HepG2 (cell line): ENCODE data around the gene CIBAR2. TPM values are rescaled to one million over a fixed set of nuclear protein-coding genes. Genes with fewer than 3 reads are reported as not detected.

Source experiments
- ARHGAP35 ChIP-seq: sonication (generic); formaldehyde crosslinking; IDR thresholded peaks from 2 replicates; pipeline ENCODE4 v1.9.0; 2022; ENCODE audit warnings: mild to moderate bottlenecking, inconsistent platforms, moderate library complexity, missing genetic modification reagents, borderline replicate concordance
- EHMT2 ChIP-seq: fragments of 200-600 bp; sonication (generic); IDR thresholded peaks from 2 replicates; pipeline ENCODE4 v1.7.0; 2017; ENCODE audit warnings: antibody characterized with exemption, low read depth, low read length, borderline replicate concordance
- GLI4 ChIP-seq: sonication (generic); formaldehyde crosslinking; IDR thresholded peaks from 2 replicates; pipeline ENCODE4 v1.5.1; 2020; ENCODE audit warnings: missing genetic modification reagents, mild to moderate bottlenecking, moderate library complexity, borderline replicate concordance
- MXI1 ChIP-seq: IDR thresholded peaks from 3 replicates; pipeline ENCODE4 v1.6.1; 2012; ENCODE audit warnings: low read depth, low read length, inconsistent platforms, borderline replicate concordance
- PHB2 ChIP-seq: fragments of 450-650 bp; IDR thresholded peaks from 2 replicates; pipeline ENCODE4 v1.6.1; 2018; ENCODE audit not compliant: partially characterized antibody
- TAF1 ChIP-seq: sonication (generic); formaldehyde crosslinking; IDR thresholded peaks from 2 replicates; pipeline ENCODE4 v1.4.0; 2020; ENCODE audit warnings: missing genetic modification reagents
- TCF12 ChIP-seq, 2 experiments: fragments of 450-650 bp in 1 of 2; sonication (generic) in 1 of 2; formaldehyde crosslinking in 1 of 2; IDR thresholded peaks; 2 replicates each; pipeline versions ENCODE4 v1.6.1 to v1.8.0; 2017 to 2022; ENCODE audit warnings: antibody characterized with exemption in 1 of 2, mild to moderate bottlenecking in 1 of 2, missing genetic modification reagents in 1 of 2, moderate library complexity in 1 of 2
- ZFAT ChIP-seq: sonication (generic); formaldehyde crosslinking; conservative IDR thresholded peaks from 2 replicates; pipeline ENCODE4 v1.8.1; 2023; ENCODE audit warnings: missing genetic modification reagents, inconsistent platforms
- ZNF12 ChIP-seq: sonication (generic); formaldehyde crosslinking; IDR thresholded peaks from 2 replicates; pipeline ENCODE4 v1.5.0; 2020; ENCODE audit warnings: missing genetic modification reagents
- ZNF17 ChIP-seq: sonication (generic); formaldehyde crosslinking; IDR thresholded peaks from 2 replicates; pipeline ENCODE4 v1.5.0; 2020; ENCODE audit warnings: mild to moderate bottlenecking, missing genetic modification reagents
- ZNF354B ChIP-seq: sonication (generic); formaldehyde crosslinking; IDR thresholded peaks from 2 replicates; pipeline ENCODE4 v1.8.0; 2022; ENCODE audit warnings: mild to moderate bottlenecking, missing genetic modification reagents
- ZNF432 ChIP-seq: sonication (generic); formaldehyde crosslinking; IDR thresholded peaks from 2 replicates; pipeline ENCODE4 v1.5.0; 2020; ENCODE audit warnings: missing genetic modification reagents, mild to moderate bottlenecking, borderline replicate concordance
- ZNF446 ChIP-seq: sonication (generic); formaldehyde crosslinking; IDR thresholded peaks from 2 replicates; pipeline ENCODE4 v1.5.0; 2020; ENCODE audit warnings: mild to moderate bottlenecking, missing genetic modification reagents
- ZNF550 ChIP-seq: sonication (generic); formaldehyde crosslinking; IDR thresholded peaks from 2 replicates; pipeline ENCODE4 v1.4.0; 2020; ENCODE audit warnings: mild to moderate bottlenecking, missing genetic modification reagents, borderline replicate concordance
- ZNF552 ChIP-seq: sonication (generic); formaldehyde crosslinking; IDR thresholded peaks from 2 replicates; pipeline ENCODE4 v1.9.0; 2022; ENCODE audit warnings: missing genetic modification reagents, mild to moderate bottlenecking, borderline replicate concordance
- ZNF557 ChIP-seq: sonication (generic); formaldehyde crosslinking; IDR thresholded peaks from 2 replicates; pipeline ENCODE4 v1.4.0; 2020; ENCODE audit warnings: missing genetic modification reagents
- ZNF652 ChIP-seq: IDR thresholded peaks from 2 replicates; pipeline ENCODE4 v1.6.1; 2016; ENCODE audit warnings: low read depth, borderline replicate concordance
- ZNF703 ChIP-seq: sonication (generic); formaldehyde crosslinking; IDR thresholded peaks from 2 replicates; pipeline ENCODE4 v1.5.1; 2020; ENCODE audit warnings: missing genetic modification reagents, mild to moderate bottlenecking, moderate library complexity, borderline replicate concordance
- ZSCAN5A ChIP-seq: sonication (generic); formaldehyde crosslinking; IDR thresholded peaks from 2 replicates; pipeline ENCODE4 v1.8.0; 2022; ENCODE audit warnings: mild to moderate bottlenecking, missing genetic modification reagents, borderline replicate concordance
- polyA plus RNA-seq, 8 experiments: library from polyadenylated mRNA; depleted of rRNA in 3 of 8; stranded (reverse) in 7 of 8; unstranded in 1 of 8; fragments of >200 nt; fragmentation: Illumina TruSeq in 4 of 8; extraction: Trizol in 4 of 8; gene quantifications; 2 replicates each; pipeline versions ENCODE4 v1.2.1 to v1.2.3, GENCODE V29; 2011 to 2016; ENCODE audit warnings: low read depth in 4 of 8, missing spikeins in 1 of 8, mixed read lengths in 1 of 8; ENCODE audit not compliant: insufficient read depth in 1 of 8
- total RNA-seq, 5 experiments: library from RNA; depleted of rRNA; stranded (reverse); fragments of >200 nt; fragmentation: Illumina TruSeq; extraction: Trizol; gene quantifications; 2 replicates each; pipeline ENCODE4 v1.2.3, GENCODE V29; 2016; ENCODE audit warnings: low read depth in 1 of 5
- TF ChIP-seq, protein P1 (sequence below): sonication (generic); formaldehyde crosslinking; IDR thresholded peaks from 2 replicates; pipeline ENCODE4 v1.4.0; 2020; ENCODE audit warnings: missing genetic modification reagents
- TF ChIP-seq, protein P2 (sequence below): fragments of 450-650 bp; IDR thresholded peaks from 2 replicates; pipeline ENCODE4 v1.6.1; 2017; ENCODE audit warnings: mild to moderate bottlenecking
- TF ChIP-seq, protein P3 (sequence below): sonication (generic); formaldehyde crosslinking; IDR thresholded peaks from 2 replicates; pipeline ENCODE4 v1.9.0; 2021; ENCODE audit warnings: missing genetic modification reagents, mild to moderate bottlenecking, borderline replicate concordance

CIBAR2 gene
- total and polyA plus RNA-seq, 2 of the 13 experiments (the other 11 are each of a cell fraction or from before 2014, with no cell fraction given), result not detected

- TF ChIP-seq ZNF432 (CRISPR knock-in tag) (no peak), PHB2 (no peak), ZFAT (no peak), MXI1 (peak; percentile 73; the same call in 1 of the 3 replicates), ZNF652 (peak; percentile 59; the same call in 1 of the 2 replicates), ZNF17 (CRISPR knock-in tag) (no peak), TCF12 (IDR thresholded peaks at IDR 0.05) (no peak), TCF12 (CRISPR knock-in tag; IDR thresholded peaks at IDR 0.05) (peak; percentile 86; the same call in 1 of the 2 replicates), ZSCAN5A (CRISPR knock-in tag) (no peak), ZNF557 (CRISPR knock-in tag) (peak; percentile 81; the same call in 1 of the 2 replicates), ARHGAP35 (peak; percentile 86; the same call in 1 of the 2 replicates), ZNF446 (CRISPR knock-in tag) (no peak), ZNF354B (CRISPR knock-in tag) (no peak), EHMT2 (no peak), ZNF552 (CRISPR knock-in tag) (no peak; the same call in 1 of the 2 replicates), ZNF12 (0 out of 2 replicates have a peak, but pooled peaks have one; percentile 34), TAF1 (CRISPR knock-in tag) (peak; percentile 4; the same call in 1 of the 2 replicates), GLI4 (peak; percentile 55; the same call in 1 of the 2 replicates), ZNF550 (CRISPR knock-in tag) (no peak; the same call in 1 of the 2 replicates), ZNF703 (CRISPR knock-in tag) (no peak; the same call in 1 of the 2 replicates)
- TF ChIP-seq, protein P1, sequence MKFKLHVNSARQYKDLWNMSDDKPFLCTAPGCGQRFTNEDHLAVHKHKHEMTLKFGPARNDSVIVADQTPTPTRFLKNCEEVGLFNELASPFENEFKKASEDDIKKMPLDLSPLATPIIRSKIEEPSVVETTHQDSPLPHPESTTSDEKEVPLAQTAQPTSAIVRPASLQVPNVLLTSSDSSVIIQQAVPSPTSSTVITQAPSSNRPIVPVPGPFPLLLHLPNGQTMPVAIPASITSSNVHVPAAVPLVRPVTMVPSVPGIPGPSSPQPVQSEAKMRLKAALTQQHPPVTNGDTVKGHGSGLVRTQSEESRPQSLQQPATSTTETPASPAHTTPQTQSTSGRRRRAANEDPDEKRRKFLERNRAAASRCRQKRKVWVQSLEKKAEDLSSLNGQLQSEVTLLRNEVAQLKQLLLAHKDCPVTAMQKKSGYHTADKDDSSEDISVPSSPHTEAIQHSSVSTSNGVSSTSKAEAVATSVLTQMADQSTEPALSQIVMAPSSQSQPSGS (CRISPR knock-in tag), result no peak; the same call in 1 of the 2 replicates
- TF ChIP-seq, protein P2, sequence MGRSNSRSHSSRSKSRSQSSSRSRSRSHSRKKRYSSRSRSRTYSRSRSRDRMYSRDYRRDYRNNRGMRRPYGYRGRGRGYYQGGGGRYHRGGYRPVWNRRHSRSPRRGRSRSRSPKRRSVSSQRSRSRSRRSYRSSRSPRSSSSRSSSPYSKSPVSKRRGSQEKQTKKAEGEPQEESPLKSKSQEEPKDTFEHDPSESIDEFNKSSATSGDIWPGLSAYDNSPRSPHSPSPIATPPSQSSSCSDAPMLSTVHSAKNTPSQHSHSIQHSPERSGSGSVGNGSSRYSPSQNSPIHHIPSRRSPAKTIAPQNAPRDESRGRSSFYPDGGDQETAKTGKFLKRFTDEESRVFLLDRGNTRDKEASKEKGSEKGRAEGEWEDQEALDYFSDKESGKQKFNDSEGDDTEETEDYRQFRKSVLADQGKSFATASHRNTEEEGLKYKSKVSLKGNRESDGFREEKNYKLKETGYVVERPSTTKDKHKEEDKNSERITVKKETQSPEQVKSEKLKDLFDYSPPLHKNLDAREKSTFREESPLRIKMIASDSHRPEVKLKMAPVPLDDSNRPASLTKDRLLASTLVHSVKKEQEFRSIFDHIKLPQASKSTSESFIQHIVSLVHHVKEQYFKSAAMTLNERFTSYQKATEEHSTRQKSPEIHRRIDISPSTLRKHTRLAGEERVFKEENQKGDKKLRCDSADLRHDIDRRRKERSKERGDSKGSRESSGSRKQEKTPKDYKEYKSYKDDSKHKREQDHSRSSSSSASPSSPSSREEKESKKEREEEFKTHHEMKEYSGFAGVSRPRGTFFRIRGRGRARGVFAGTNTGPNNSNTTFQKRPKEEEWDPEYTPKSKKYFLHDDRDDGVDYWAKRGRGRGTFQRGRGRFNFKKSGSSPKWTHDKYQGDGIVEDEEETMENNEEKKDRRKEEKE, result no peak
- TF ChIP-seq, protein P3, sequence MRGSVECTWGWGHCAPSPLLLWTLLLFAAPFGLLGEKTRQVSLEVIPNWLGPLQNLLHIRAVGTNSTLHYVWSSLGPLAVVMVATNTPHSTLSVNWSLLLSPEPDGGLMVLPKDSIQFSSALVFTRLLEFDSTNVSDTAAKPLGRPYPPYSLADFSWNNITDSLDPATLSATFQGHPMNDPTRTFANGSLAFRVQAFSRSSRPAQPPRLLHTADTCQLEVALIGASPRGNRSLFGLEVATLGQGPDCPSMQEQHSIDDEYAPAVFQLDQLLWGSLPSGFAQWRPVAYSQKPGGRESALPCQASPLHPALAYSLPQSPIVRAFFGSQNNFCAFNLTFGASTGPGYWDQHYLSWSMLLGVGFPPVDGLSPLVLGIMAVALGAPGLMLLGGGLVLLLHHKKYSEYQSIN (CRISPR knock-in tag), result no peak
These were observed 25.2 kb upstream of the CIBAR2 start (continued) for GRCh38 chr16:85137323-85138072.
